Mesendoderm (in vitro differentiated cells): ENCODE data around the gene ZBED4.

Experiments used
- DNase-seq: peaks from one replicate; pipeline ENCODE4 v3.0.0; 2013
- H2AK5ac ChIP-seq: 2 replicates; pipeline ENCODE4 v1.6.1; 2013; ENCODE audit warnings: low read length, inconsistent platforms
- H2BK120ac ChIP-seq: 2 replicates; pipeline ENCODE4 v1.6.1; 2013; ENCODE audit warnings: low read depth, mild to moderate bottlenecking, low read length, moderate library complexity, mixed read lengths
- H2BK15ac ChIP-seq: replicated peaks from 2 replicates; pipeline ENCODE4 v1.6.1; 2013; ENCODE audit warnings: low read depth, mild to moderate bottlenecking, moderate library complexity
- H2BK5ac ChIP-seq: 2 replicates; pipeline ENCODE4 v1.6.1; 2013; ENCODE audit warnings: low read length, inconsistent platforms
- H3K18ac ChIP-seq: 2 replicates; pipeline ENCODE4 v1.6.1; 2013; ENCODE audit warnings: mild to moderate bottlenecking, low read length, mixed read lengths
- H3K23ac ChIP-seq: one replicate; pipeline ENCODE4 v1.6.1; 2013; ENCODE audit warnings: low read length
- H3K27ac ChIP-seq: 2 replicates; pipeline ENCODE4 v1.5.1; 2013; ENCODE audit warnings: low read depth, mild to moderate bottlenecking, inconsistent platforms, low read length, moderate library complexity
- H3K27me3 ChIP-seq: 2 replicates; pipeline ENCODE4 v1.6.1; 2013; ENCODE audit warnings: low read length, control low read depth, mild to moderate bottlenecking, inconsistent platforms; ENCODE audit not compliant: insufficient read depth, poor library complexity
- H3K36me3 ChIP-seq: 2 replicates; pipeline ENCODE4 v1.6.1; 2013; ENCODE audit warnings: low read length, inconsistent platforms; ENCODE audit not compliant: control insufficient read depth, insufficient read depth
- H3K4ac ChIP-seq: one replicate; pipeline ENCODE4 v1.6.1; 2013; ENCODE audit warnings: low read depth, mild to moderate bottlenecking, low read length, moderate library complexity
- H3K4me1 ChIP-seq: 2 replicates; pipeline ENCODE4 v1.6.1; 2013; ENCODE audit warnings: low read depth, low read length, inconsistent platforms; ENCODE audit not compliant: control insufficient read depth
- H3K4me2 ChIP-seq: 2 replicates; pipeline ENCODE4 v1.6.1; 2013; ENCODE audit warnings: low read length
- H3K4me3 ChIP-seq: 2 replicates; pipeline ENCODE4 v1.5.1; 2013; ENCODE audit warnings: mild to moderate bottlenecking, low read length
- H3K56ac ChIP-seq: one replicate; pipeline ENCODE4 v1.6.1; 2013; ENCODE audit warnings: low read length
- H3K79me1 ChIP-seq: 2 replicates; pipeline ENCODE4 v1.6.1; 2013; ENCODE audit warnings: low read length, inconsistent platforms
- H3K79me2 ChIP-seq: 2 replicates; pipeline ENCODE4 v1.6.1; 2013; ENCODE audit warnings: mild to moderate bottlenecking, low read length; ENCODE audit not compliant: control insufficient read depth, insufficient read depth
- H3K9ac ChIP-seq: 2 replicates; pipeline ENCODE4 v1.6.1; 2013; ENCODE audit warnings: low read length, inconsistent platforms
- H4K5ac ChIP-seq: one replicate; pipeline ENCODE4 v1.6.1; 2013; ENCODE audit warnings: low read length
- H4K8ac ChIP-seq: one replicate; pipeline ENCODE4 v1.6.1; 2013; ENCODE audit warnings: low read depth, mild to moderate bottlenecking, control low read depth, low read length, moderate library complexity
- WGBS: extraction: QIAGEN DNeasy Blood & Tissue Kit; methylation state at CpG from one replicate; pipeline ENCODE4 v1.1.7; 2013; ENCODE audit warnings: low lambda C conversion rate, missing lambda C conversion rate; ENCODE audit not compliant: insufficient coverage; ENCODE audit errors: extremely low coverage; 5-methylcytosine and 5-hydroxymethylcytosine counted together

ZBED4 gene

DNA sequence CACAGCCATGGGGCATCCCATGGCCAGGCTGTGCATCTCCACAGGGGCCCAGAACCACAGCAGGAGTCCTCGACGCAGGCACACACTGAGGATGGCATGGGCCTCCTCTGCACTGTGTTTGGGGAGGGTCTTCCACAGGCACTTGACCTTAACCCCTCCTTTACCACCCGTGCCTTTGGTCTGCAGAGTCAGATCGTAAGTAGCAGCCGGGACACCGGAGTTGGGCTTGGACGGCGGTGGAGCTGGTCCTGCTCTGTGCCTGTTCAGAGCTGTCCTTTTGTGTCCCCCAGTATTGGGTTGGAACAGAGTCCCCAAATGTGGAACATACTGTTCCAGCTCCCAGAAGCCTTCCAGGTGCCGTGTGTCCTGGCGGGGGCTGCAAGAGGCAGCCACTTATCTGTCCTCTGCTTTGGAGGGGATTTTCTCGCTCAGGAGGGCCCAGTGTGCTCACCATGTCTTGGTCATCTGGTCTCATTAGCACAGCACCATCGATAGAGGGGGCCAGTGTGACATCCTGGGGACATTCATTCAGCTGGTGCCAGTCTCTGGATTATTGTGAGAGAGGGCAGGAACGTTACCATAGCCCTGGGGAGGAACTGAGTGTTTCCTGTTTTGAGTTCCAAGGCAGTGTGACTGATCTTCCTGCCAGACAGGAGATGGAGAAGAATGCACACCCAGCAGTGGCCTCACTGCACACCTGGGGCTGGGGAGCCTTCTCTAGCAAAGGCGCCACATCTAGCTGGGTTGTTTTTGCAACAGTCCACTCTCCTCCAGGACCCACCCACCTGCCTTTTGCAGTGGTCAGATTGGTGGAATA is 77.2 kb downstream of the ZBED4 start:
- no peak overlapping the region for H2BK5ac ChIP-seq
- peak; percentile 65 for DNase-seq

DNA sequence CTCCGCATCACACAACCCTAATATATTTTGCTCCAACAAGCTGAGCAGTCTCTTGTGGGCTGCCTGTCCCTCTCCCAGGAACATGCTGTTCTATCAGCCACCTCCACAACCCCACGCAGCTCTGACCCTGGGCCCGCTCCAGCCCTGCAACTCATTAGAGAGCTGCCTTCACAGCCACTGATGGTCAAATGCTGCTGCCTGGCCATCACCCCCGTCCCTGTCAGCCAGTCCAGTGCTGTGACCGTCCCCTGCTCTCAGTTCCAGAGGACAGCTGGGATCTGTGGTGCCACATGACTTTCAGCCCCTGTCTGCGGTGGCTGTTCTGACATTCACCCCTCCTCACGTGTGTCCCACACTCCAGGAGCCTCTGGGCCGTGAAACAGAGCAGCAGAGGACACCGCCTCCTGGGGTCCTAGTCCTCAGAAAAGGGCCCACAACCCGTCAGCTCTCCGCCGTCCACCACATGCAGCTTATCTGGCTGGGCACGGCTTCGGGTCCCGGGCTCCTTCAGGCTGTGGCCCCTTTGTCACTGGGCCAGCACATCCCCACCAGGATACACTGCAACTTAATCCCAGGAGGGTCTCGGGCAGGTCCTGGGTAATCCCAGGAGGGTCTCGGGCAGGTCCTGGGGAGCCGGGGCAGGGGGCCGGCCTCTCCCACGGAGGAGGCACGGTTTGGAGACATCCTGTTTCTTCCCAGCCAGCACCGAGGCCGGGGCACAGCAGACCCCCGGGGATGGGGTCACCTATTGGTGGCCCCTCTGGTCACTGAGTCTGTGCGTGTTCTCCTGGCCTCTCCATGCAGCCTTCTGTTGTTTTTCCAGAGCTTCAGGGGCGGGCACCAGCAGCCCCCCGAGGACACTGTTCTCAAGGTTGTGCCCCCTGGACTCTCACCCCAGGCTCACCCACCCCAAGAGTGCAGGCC is 79.9 kb downstream of the ZBED4 start:
- H3K9ac ChIP-seq = no peak overlapping the region
- H3K27me3 ChIP-seq = no peaks in the 10 kb centered on the region
- no peaks in the 10 kb centered on the region for H3K4me1 ChIP-seq
- H2BK15ac ChIP-seq = no peak overlapping the region
- H3K56ac ChIP-seq = no peak overlapping the region
- no peak overlapping the region for H3K27ac ChIP-seq
- H3K79me2 ChIP-seq = no peaks in the 10 kb centered on the region
- no peak overlapping the region for H3K23ac ChIP-seq
- H3K4ac ChIP-seq = no peak overlapping the region
- H2AK5ac ChIP-seq = no peak overlapping the region
- H2BK5ac ChIP-seq = no peak overlapping the region
- WGBS = no CpG with 5 or more reads among the region's 27 CpGs
- H3K4me3 ChIP-seq = no peak overlapping the region
- H4K5ac ChIP-seq = no peak overlapping the region
- no peak overlapping the region for H4K8ac ChIP-seq
- DNase-seq = no peak
- H3K18ac ChIP-seq = no peak overlapping the region
- no peak overlapping the region for H2BK120ac ChIP-seq
- H3K36me3 ChIP-seq = no peaks in the 10 kb centered on the region
- H3K4me2 ChIP-seq = no peak overlapping the region
- H3K79me1 ChIP-seq = no peaks in the 10 kb centered on the region

More for the DNA sequence above, 77.2 kb downstream of the ZBED4 start:
- no peaks in the 10 kb centered on the region for H3K36me3 ChIP-seq
- no peak overlapping the region for H3K4me2 ChIP-seq
- H3K27ac ChIP-seq = no peak overlapping the region
- no peak overlapping the region for H3K9ac ChIP-seq
- H3K4ac ChIP-seq = no peak overlapping the region
- no peaks in the 10 kb centered on the region for H3K27me3 ChIP-seq
- no peak overlapping the region for H4K5ac ChIP-seq
- no peak overlapping the region for H3K56ac ChIP-seq
- no peak overlapping the region for H2AK5ac ChIP-seq
- no peaks in the 10 kb centered on the region for H3K79me2 ChIP-seq
- H3K23ac ChIP-seq = no peak overlapping the region
- H3K79me1 ChIP-seq = no peaks in the 10 kb centered on the region
- WGBS = no CpG with 5 or more reads among the region's 14 CpGs
- H2BK15ac ChIP-seq = no peak overlapping the region
- H2BK120ac ChIP-seq = no peak overlapping the region
- no peak overlapping the region for H3K18ac ChIP-seq
- no peak overlapping the region for H4K8ac ChIP-seq
- H3K4me3 ChIP-seq = no peak overlapping the region
- no peaks in the 10 kb centered on the region for H3K4me1 ChIP-seq

- Histone ChIP-seq H3K56ac (peak overlapping the region; percentile 67), H3K27me3 (no peaks in the 10 kb centered on the region), H3K4ac (no peak overlapping the region), H3K36me3 (no peaks in the 10 kb centered on the region), H3K23ac (no peak overlapping the region), H4K8ac (no peak overlapping the region), H2BK5ac (no peak overlapping the region), H3K27ac (no peak overlapping the region), H3K4me3 (no peak overlapping the region), H3K9ac (peak overlapping the region; percentile 64), H4K5ac (no peak overlapping the region), H2BK120ac (no peak overlapping the region), H3K79me1 (no peaks in the 10 kb centered on the region), H3K4me1 (no peaks in the 10 kb centered on the region), H2AK5ac (no peak overlapping the region), H3K4me2 (no peak overlapping the region), H3K79me2 (no peaks in the 10 kb centered on the region), H2BK15ac (no peak overlapping the region), H3K18ac (no peak overlapping the region)
- no CpG with 5 or more reads among the region's 24 CpGs for WGBS
- DNase-seq = no peak
Observed at GRCh38 chr22:49934160-49934890, 80.7 kb downstream of the ZBED4 start.

GRCh38 chr22:49934891-49935557 is 81.4 kb downstream of the ZBED4 start:
- H3K4me1 ChIP-seq = no peaks in the 10 kb centered on the region
- DNase-seq = no peak

DNA sequence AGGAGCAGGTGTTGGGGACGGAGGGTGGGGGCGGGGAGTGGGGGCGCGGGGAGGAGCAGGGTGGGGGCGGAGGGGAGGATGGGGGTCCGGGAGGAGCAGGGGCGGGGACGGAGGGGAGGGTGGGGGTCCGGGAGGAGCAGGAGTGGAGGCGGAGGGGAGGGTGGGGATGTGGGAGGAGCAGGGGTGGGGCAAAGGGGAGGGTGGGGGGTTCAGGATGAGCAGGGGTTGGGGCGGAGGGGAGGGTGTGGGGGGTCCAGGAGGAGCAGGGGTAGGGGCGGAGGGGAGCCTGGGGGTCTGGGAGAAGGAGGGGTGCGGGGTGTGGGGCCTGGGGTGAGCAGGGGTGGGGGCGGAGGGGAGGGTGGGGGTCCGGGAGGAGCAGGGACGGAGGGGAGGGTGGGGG is 81.9 kb downstream of the ZBED4 start:
- Histone ChIP-seq H3K18ac (no peak overlapping the region), H2AK5ac (no peak overlapping the region), H3K27ac (no peak overlapping the region), H2BK120ac (no peak overlapping the region), H3K56ac (no peak overlapping the region), H3K27me3 (no peaks in the 10 kb centered on the region), H4K5ac (no peak overlapping the region), H3K36me3 (no peaks in the 10 kb centered on the region), H2BK5ac (no peak overlapping the region), H3K4me3 (no peak overlapping the region), H3K9ac (no peak overlapping the region), H3K4me1 (no peaks in the 10 kb centered on the region), H3K79me1 (no peaks in the 10 kb centered on the region), H3K79me2 (no peaks in the 10 kb centered on the region), H4K8ac (no peak overlapping the region), H3K23ac (no peak overlapping the region), H2BK15ac (no peak overlapping the region), H3K4me2 (no peak overlapping the region), H3K4ac (no peak overlapping the region)
- no CpG with 5 or more reads among the region's 16 CpGs for WGBS
- DNase-seq = no peak

More at GRCh38 chr22:49934891-49935557, 81.4 kb downstream of the ZBED4 start:
- WGBS = no CpG with 5 or more reads among the region's 56 CpGs
- H3K56ac ChIP-seq = peak overlapping the region; percentile 67
- no peak overlapping the region for H3K23ac ChIP-seq
- no peaks in the 10 kb centered on the region for H3K79me1 ChIP-seq
- no peaks in the 10 kb centered on the region for H3K79me2 ChIP-seq
- no peak overlapping the region for H2BK15ac ChIP-seq
- H3K27ac ChIP-seq = no peak overlapping the region
- H3K4me3 ChIP-seq = no peak overlapping the region
- no peak overlapping the region for H3K4me2 ChIP-seq
- no peak overlapping the region for H2BK5ac ChIP-seq
- H2BK120ac ChIP-seq = no peak overlapping the region
- H3K36me3 ChIP-seq = no peaks in the 10 kb centered on the region
- no peak overlapping the region for H3K4ac ChIP-seq
- H2AK5ac ChIP-seq = no peak overlapping the region
- no peak overlapping the region for H4K5ac ChIP-seq
- H3K27me3 ChIP-seq = no peaks in the 10 kb centered on the region
- H3K18ac ChIP-seq = peak overlapping the region; percentile 34
- no peak overlapping the region for H4K8ac ChIP-seq
- H3K9ac ChIP-seq = peak overlapping the region; percentile 64
